H1 (cell line): ENCODE data around the gene AADACL2. TPM values are rescaled to one million over a fixed set of nuclear protein-coding genes. Genes with fewer than 3 reads are reported as not detected.

Source experiments
- CTCF ChIA-PET: fragments of 300-600 bp; sonication (Branson Sonifier 250); formaldehyde crosslinking; loops from one replicate; lab custom pipeline; 2021; ENCODE audit not compliant: partially characterized antibody; lab: Charles Lee
- POLR2A ChIA-PET: fragments of 300-600 bp; sonication (Branson Sonifier 250); formaldehyde crosslinking; loops from one replicate; lab custom pipeline; 2021; ENCODE audit warnings: inconsistent platforms; ENCODE audit not compliant: partially characterized antibody; lab: Charles Lee
- DNase-seq, 2 experiments: peaks; one replicate each; pipeline versions ENCODE4 v3.0.0 to v3.0.0-alpha.2; 2010 to 2022; ENCODE audit warnings: low spot score in 2 of 2, low read depth in 1 of 2, mixed read lengths in 1 of 2
- FAIRE-seq: peaks from 2 replicates; lab custom pipeline; 2011; peaks lifted over from hg19 to GRCh38; lab: Jason Lieb, UNC
- H2AFZ ChIP-seq: 2 replicates; pipeline ENCODE4 v1.8.1; 2012; ENCODE audit warnings: low read length, inconsistent platforms
- H2AK5ac ChIP-seq: 2 replicates; pipeline ENCODE4 v1.6.1; 2013; ENCODE audit warnings: low read depth, low read length
- H2BK120ac ChIP-seq: replicated peaks from 2 replicates; pipeline ENCODE3; 2013; ENCODE audit warnings: low read depth, low read length, inconsistent platforms
- H2BK12ac ChIP-seq: 2 replicates; pipeline ENCODE4 v1.6.1; 2013; ENCODE audit warnings: low read depth, low read length
- H2BK15ac ChIP-seq: 2 replicates; pipeline ENCODE4 v1.6.1; 2013; ENCODE audit warnings: low read length
- H2BK20ac ChIP-seq: 2 replicates; pipeline ENCODE4 v1.6.1; 2013; ENCODE audit warnings: low read length
- H2BK5ac ChIP-seq: 2 replicates; pipeline ENCODE4 v1.6.1; 2013; ENCODE audit warnings: low read depth, low read length
- H3K14ac ChIP-seq: 2 replicates; pipeline ENCODE4 v1.6.1; 2013; ENCODE audit warnings: inconsistent platforms; ENCODE audit not compliant: insufficient read length
- H3K18ac ChIP-seq: 2 replicates; pipeline ENCODE4 v1.6.1; 2013; ENCODE audit warnings: low read length; ENCODE audit errors: extremely low read depth
- H3K23ac ChIP-seq: 2 replicates; pipeline ENCODE4 v1.6.1; 2013; ENCODE audit warnings: inconsistent platforms; ENCODE audit not compliant: insufficient read length
- H3K23me2 ChIP-seq: 2 replicates; pipeline ENCODE4 v1.6.1; 2013; ENCODE audit warnings: low read depth, low read length
- H3K27ac ChIP-seq: 2 replicates; pipeline ENCODE4 v1.6.1; 2011; ENCODE audit warnings: low read depth, low read length, inconsistent platforms
- H3K27me3 ChIP-seq, 4 experiments: replicated peaks in 1 of 4; 1 replicate in 1 of 4; 2 replicates in 3 of 4; pipeline versions ENCODE4 v1.6.1 to v1.8.1; 2011 to 2013; ENCODE audit warnings: low read length in 3 of 4, mild to moderate bottlenecking in 3 of 4, inconsistent platforms in 2 of 4, mixed read lengths in 2 of 4, moderate library complexity in 1 of 4; ENCODE audit not compliant: control insufficient read depth in 3 of 4, insufficient read depth in 3 of 4; ENCODE audit errors: extremely low read depth in 1 of 4
- H3K36me3 ChIP-seq, 4 experiments: 2 replicates each; pipeline versions ENCODE4 v1.6.1 to v1.8.1; 2011 to 2013; ENCODE audit warnings: mild to moderate bottlenecking in 4 of 4, low read length in 3 of 4, moderate library complexity in 2 of 4, control low read depth in 1 of 4, inconsistent platforms in 1 of 4; ENCODE audit not compliant: insufficient read depth in 4 of 4, control insufficient read depth in 2 of 4
- H3K4ac ChIP-seq: replicated peaks from 2 replicates; pipeline ENCODE3; 2013; ENCODE audit warnings: low read length, low read depth, mixed read lengths, inconsistent platforms; ENCODE audit not compliant: insufficient read length
- H3K4me1 ChIP-seq, 4 experiments: replicated peaks in 1 of 4; 1 replicate in 1 of 4; 2 replicates in 3 of 4; pipeline versions ENCODE4 v1.6.1 to v1.8.1; 2011 to 2013; ENCODE audit warnings: low read length in 3 of 4, inconsistent platforms in 2 of 4, mixed read lengths in 1 of 4; ENCODE audit not compliant: insufficient read depth in 4 of 4, control insufficient read depth in 3 of 4
- H3K4me2 ChIP-seq, 2 experiments: 2 replicates each; pipeline versions ENCODE4 v1.6.1 to v1.8.1; 2011 to 2013; ENCODE audit warnings: low read depth in 2 of 2, low read length in 2 of 2, control low read depth in 1 of 2, inconsistent platforms in 1 of 2, mild to moderate bottlenecking in 1 of 2; ENCODE audit not compliant: insufficient read depth in 1 of 2
- H3K4me3 ChIP-seq, 4 experiments: fragments of 200-600, 300-600 bp in 1 of 4; sonication (generic), shearing (Covaris generic), sonication (Bioruptor Twin) in 1 of 4; 2 replicates each; pipeline versions ENCODE4 v1.5.1 to v1.8.1; 2011 to 2016; ENCODE audit warnings: low read length in 4 of 4, low read depth in 3 of 4, control low read depth in 2 of 4, inconsistent platforms in 2 of 4, mild to moderate bottlenecking in 2 of 4, mixed read lengths in 1 of 4, moderate library complexity in 1 of 4; ENCODE audit not compliant: insufficient read depth in 2 of 4; ENCODE audit errors: extremely low read depth in 1 of 4
- H3K56ac ChIP-seq: replicated peaks from 2 replicates; pipeline ENCODE3; 2013; ENCODE audit warnings: low read depth, mild to moderate bottlenecking, mixed read lengths, low read length, inconsistent platforms; ENCODE audit not compliant: insufficient read length
- H3K79me1 ChIP-seq: 2 replicates; pipeline ENCODE4 v1.6.1; 2013; ENCODE audit warnings: low read depth, low read length, control low read depth
- H3K79me2 ChIP-seq, 2 experiments: 2 replicates each; pipeline versions ENCODE4 v1.6.1 to v1.8.1; 2012 to 2013; ENCODE audit warnings: low read length in 2 of 2, mild to moderate bottlenecking in 2 of 2, inconsistent platforms in 1 of 2; ENCODE audit not compliant: insufficient read depth in 2 of 2, control insufficient read depth in 1 of 2
- H3K9ac ChIP-seq, 4 experiments: replicated peaks in 1 of 4; 1 replicate in 1 of 4; 2 replicates in 3 of 4; pipeline versions ENCODE4 v1.6.1 to v1.8.1; 2011 to 2013; ENCODE audit warnings: low read depth in 3 of 4, low read length in 3 of 4, control low read depth in 2 of 4, mild to moderate bottlenecking in 2 of 4, moderate library complexity in 2 of 4, inconsistent platforms in 1 of 4; ENCODE audit errors: extremely low read depth in 1 of 4
- H3K9me3 ChIP-seq, 2 experiments: 2 replicates each; pipeline versions ENCODE4 v1.6.1 to v1.8.1; 2012 to 2013; ENCODE audit warnings: mild to moderate bottlenecking in 2 of 2, moderate library complexity in 2 of 2, control low read depth in 1 of 2, inconsistent platforms in 1 of 2, low read depth in 1 of 2, low read length in 1 of 2, mixed read lengths in 1 of 2; ENCODE audit not compliant: insufficient read depth in 2 of 2
- H4K20me1 ChIP-seq, 2 experiments: replicated peaks in 1 of 2; 2 replicates each; pipeline versions ENCODE3 to v1.8.1; 2011 to 2013; ENCODE audit warnings: inconsistent platforms in 2 of 2, low read length in 2 of 2, mild to moderate bottlenecking in 1 of 2; ENCODE audit not compliant: insufficient read depth in 2 of 2, control insufficient read depth in 1 of 2
- H4K5ac ChIP-seq: 2 replicates; pipeline ENCODE4 v1.6.1; 2013; ENCODE audit warnings: low read length, low read depth, mixed read lengths, inconsistent platforms; ENCODE audit not compliant: insufficient read length
- H4K8ac ChIP-seq: 2 replicates; pipeline ENCODE4 v1.8.0; 2013; ENCODE audit warnings: mild to moderate bottlenecking, moderate library complexity, low read length, inconsistent platforms; ENCODE audit not compliant: insufficient read depth; ENCODE audit errors: extremely low read depth
- H4K91ac ChIP-seq: replicated peaks from 2 replicates; pipeline ENCODE3; 2013; ENCODE audit warnings: low read length, mixed read lengths, inconsistent platforms; ENCODE audit not compliant: insufficient read length
- POU5F1 ChIP-seq: IDR thresholded peaks from 2 replicates; pipeline ENCODE4 v1.6.1; 2011; ENCODE audit warnings: low read depth, mild to moderate bottlenecking, low read length, moderate library complexity
- RNF2 ChIP-seq: fragments of 200-900, 300-1000 bp; sonication (generic); IDR thresholded peaks from 2 replicates; pipeline ENCODE4 v1.7.1; 2016; ENCODE audit warnings: borderline replicate concordance, low read depth, mild to moderate bottlenecking, antibody characterized with exemption, low read length; ENCODE audit not compliant: poor library complexity, severe bottlenecking; ENCODE audit errors: missing control alignments
- WGBS, 2 experiments: shearing (Covaris generic) in 1 of 2; methylation state at CpG; one replicate each; pipeline versions ENCODE4 v1.1.6 to v1.1.7; 2013 to 2015; ENCODE audit warnings: low lambda C conversion rate in 2 of 2, mixed read lengths in 2 of 2, inconsistent platforms in 1 of 2, low coverage in 1 of 2, missing lambda C conversion rate in 1 of 2; ENCODE audit not compliant: insufficient replicate concordance in 2 of 2, insufficient coverage in 1 of 2, insufficient read length in 1 of 2; ENCODE audit errors: extremely low coverage in 1 of 2, missing lambda C conversion rate in 1 of 2; 5-methylcytosine and 5-hydroxymethylcytosine counted together
- polyA plus RNA-seq, 7 experiments: library from polyadenylated mRNA; depleted of rRNA in 3 of 7; stranded (reverse) in 5 of 7; unstranded in 2 of 7; fragments of >200 nt in 5 of 7; fragments of 200-250 nt in 2 of 7; gene quantifications; 1 replicate in 5 of 7; 2 replicates in 1 of 7; 4 replicates in 1 of 7; pipeline versions ENCODE4 v1.2.1 to v1.2.3, GENCODE V29; 2011 to 2013; ENCODE audit warnings: missing spikeins in 2 of 7, mixed read lengths in 2 of 7
- total RNA-seq: library from RNA; stranded (reverse); fragmentation: NEBNext Ultra II Directional; extraction: Animal tissue kit (Norgen Biotek cat#: 25700); gene quantifications from 2 replicates; pipeline ENCODE4 v1.2.1, GENCODE V29; 2021
- TF ChIP-seq, protein P1 (sequence below): IDR thresholded peaks from 2 replicates; pipeline ENCODE4 v1.6.1; 2011; ENCODE audit warnings: low read depth, mild to moderate bottlenecking, low read length; ENCODE audit not compliant: insufficient read depth

Gene AADACL2
- total and polyA plus RNA-seq, 2 of the 8 experiments (the other 6 are each of a cell fraction or from before 2014, with no cell fraction given), result not detected

DNA sequence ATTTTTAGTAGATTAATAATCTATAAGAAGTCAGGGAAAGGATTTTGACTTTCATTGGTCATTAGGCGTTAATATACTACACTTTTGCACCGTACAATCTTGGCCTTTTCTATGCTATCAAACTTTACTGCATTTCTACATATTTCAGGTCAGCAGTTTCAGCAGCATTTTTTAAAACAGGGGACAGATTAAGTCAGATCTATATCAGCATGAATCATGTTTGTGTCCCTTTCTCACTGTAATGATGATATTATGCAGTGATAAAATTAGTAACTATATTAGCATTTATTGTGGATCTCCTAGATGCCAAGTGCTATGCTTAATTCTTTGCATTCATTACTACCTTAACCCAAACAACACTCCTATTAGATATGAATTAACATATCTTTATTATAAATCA lies 59.9 kb downstream of the AADACL2 start:
- POLR2A ChIA-PET, result no interaction called here

More for the DNA sequence above, 59.9 kb downstream of the AADACL2 start:
- WGBS, 2 experiments, result 92% methylated on average over 2 of the region's 2 CpGs; no CpG with 5 or more reads in 1 of the 2 experiments
- no peak overlapping the region for H2BK15ac ChIP-seq
- H2BK12ac ChIP-seq, result no peak overlapping the region
- H4K5ac ChIP-seq, result no peak overlapping the region
- H3K9ac ChIP-seq, result no peak overlapping the region
- no peak overlapping the region for H3K18ac ChIP-seq
- no peak overlapping the region for H3K23ac ChIP-seq
- H3K4me1 ChIP-seq, result no peaks in the 10 kb centered on the region
- H2BK120ac ChIP-seq, result no peak overlapping the region
- no peak overlapping the region for H3K4me3 ChIP-seq
- H2AK5ac ChIP-seq, result no peak overlapping the region
- FAIRE-seq (no peak), DNase-seq (no peak)
- H2AFZ ChIP-seq, result no peak overlapping the region
- no peaks in the 10 kb centered on the region for H3K9me3 ChIP-seq
- no peak overlapping the region for H3K56ac ChIP-seq
- H4K8ac ChIP-seq, result no peak overlapping the region
- no peak overlapping the region for H3K4me2 ChIP-seq
- no peaks in the 10 kb centered on the region for H3K79me2 ChIP-seq
- H2BK20ac ChIP-seq, result no peak overlapping the region
- no peak overlapping the region for H2BK5ac ChIP-seq
- no peak overlapping the region for H3K27ac ChIP-seq
- H3K14ac ChIP-seq, result no peak overlapping the region
- H3K79me1 ChIP-seq, result no peaks in the 10 kb centered on the region
- CTCF ChIA-PET, result no interaction called here
- H4K20me1 ChIP-seq, result no peaks in the 10 kb centered on the region
- no peak overlapping the region for H4K91ac ChIP-seq
- H3K23me2 ChIP-seq, result no peaks in the 10 kb centered on the region
- H3K27me3 ChIP-seq, result no peaks in the 10 kb centered on the region
- H3K4ac ChIP-seq, result no peak overlapping the region
- no peaks in the 10 kb centered on the region for H3K36me3 ChIP-seq
- TF ChIP-seq RNF2, result no peak
- TF ChIP-seq, protein P1, sequence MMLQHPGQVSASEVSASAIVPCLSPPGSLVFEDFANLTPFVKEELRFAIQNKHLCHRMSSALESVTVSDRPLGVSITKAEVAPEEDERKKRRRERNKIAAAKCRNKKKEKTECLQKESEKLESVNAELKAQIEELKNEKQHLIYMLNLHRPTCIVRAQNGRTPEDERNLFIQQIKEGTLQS, result no peak
- TF ChIP-seq POU5F1, result no peak
